GM21515 (cell line): ENCODE data around the gene SUPT20HL1.
"Not testable (repeated sequence)": the region's sequence is repeated elsewhere in the genome, so short reads cannot be mapped to it uniquely, and the experiment has no call there.

Experiments used
- ATAC-seq: cut with Tn5 transposase; IDR thresholded peaks from one replicate; pipeline ENCODE4 v1.9.1; 2021; ENCODE audit not compliant: unreplicated experiment

SUPT20HL1 gene

GRCh38 chrX:24360272-24360671 lies at the start of gene SUPT20HL1:
SUPT20HL1 (plus strand) TSS chrX:24360639; CDS start chrX:24362761, 2,122 bp downstream.
- no peak for ATAC-seq

- ATAC-seq, result not testable (repeated sequence)
These were observed 49.5 kb upstream of the SUPT20HL1 start for GRCh38 chrX:24310916-24311315.

GRCh38 chrX:24311507-24312248 lies 48.8 kb upstream of the SUPT20HL1 start:
- ATAC-seq, result not testable (repeated sequence)

GRCh38 chrX:24312249-24312607 lies 48.2 kb upstream of the SUPT20HL1 start:
- ATAC-seq, result not testable (repeated sequence)

DNA sequence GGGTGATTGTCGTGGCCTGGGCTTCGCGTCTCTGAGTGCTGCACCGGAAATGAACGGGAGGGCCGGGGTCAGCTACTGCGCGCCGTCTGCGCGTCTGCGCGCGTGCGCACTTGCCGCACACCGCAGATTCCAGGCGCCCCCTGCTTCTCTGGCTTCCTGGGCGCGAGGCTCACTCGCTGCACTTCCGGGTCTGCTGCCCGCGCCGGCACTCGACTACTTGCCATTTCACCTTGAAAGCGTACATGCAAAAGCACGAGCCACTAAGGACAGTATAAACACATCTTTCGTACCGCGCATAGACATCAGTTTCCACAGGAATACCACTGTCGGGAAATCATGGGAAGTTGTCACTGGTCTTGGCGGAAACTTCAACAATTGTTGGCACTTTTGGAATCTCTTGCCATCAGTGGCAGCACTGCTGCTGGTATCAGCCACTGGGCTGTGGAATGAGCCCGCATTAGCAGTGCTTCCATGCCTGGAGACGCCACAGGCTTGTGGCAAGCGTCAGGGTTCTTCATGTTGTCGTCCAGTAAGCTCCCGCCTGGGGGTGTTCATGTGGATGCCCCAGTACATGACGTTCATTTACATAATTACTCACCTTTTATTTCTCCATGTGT lies 46.3 kb upstream of the SUPT20HL1 start, which contains the start of gene SUPT20HL2:
SUPT20HL2 (minus strand) TSS at position 51 of the 617 bp plus-strand sequence. CDS start 754 bp downstream, outside the sequence.
- ATAC-seq, result no peak

GRCh38 chrX:24316111-24316510 lies 44.3 kb upstream of the SUPT20HL1 start:
- no peak for ATAC-seq

DNA sequence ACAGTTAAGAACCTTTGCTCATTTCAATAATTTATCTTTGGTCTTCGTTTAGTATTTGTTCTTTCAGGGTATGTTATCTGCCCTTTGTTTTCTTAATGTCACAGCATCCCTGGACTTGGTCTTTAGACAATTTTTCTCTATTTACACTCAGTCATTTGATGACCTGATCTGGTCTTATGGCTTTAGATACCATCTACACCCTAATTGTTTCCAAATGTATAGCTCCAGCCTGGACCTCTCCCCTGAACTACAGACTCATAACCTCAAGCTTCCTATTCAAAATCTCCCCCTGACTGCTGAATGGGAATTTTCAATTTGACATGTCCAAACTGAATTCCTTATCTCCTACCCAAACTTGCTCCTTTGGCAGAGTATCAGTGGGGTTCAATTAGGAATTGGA lies 42.9 kb upstream of the SUPT20HL1 start:
- ATAC-seq, result no peak

- no peak for ATAC-seq
These were observed 38.6 kb upstream of the SUPT20HL1 start for GRCh38 chrX:24321741-24322395.

DNA sequence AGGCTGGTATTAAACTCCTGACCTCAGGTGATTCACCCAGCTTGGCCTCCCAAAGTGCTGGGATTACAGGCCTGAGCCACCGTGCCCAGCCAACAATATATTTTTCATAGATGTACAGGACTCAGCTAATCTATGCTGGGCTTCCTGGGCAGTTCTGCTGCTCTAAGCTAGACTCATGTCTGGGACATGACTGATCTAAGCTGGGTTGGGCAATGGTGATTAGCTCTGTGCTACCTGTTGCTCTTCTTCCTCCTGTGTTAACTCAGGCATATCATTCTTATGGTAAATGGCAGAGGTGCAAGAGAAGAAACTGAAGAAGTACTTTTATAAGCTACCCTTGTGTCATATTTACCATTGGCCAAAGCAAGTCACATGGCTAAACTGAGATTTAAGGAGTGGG lies 35.2 kb upstream of the SUPT20HL1 start:
- ATAC-seq, result no peak

GRCh38 chrX:24332878-24333277 lies 27.6 kb upstream of the SUPT20HL1 start:
- ATAC-seq, result no peak

DNA sequence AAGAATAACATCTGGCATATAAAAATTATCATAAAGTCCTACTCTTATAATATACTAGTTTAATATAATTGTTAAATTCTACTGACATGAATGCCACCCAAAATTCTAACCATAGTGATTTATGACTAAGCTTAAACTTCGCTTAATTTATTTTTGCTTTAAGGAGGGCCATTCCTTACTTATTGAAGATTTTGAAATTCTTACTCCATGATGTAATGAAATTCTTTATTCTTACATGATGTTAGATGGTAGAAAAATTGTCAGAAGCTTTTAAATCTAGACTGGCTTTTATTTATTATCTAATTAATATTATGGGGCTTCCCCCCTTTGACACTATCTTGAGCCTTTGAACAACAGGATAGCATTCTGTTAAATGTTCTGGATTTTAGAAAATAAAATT lies 27.1 kb upstream of the SUPT20HL1 start:
- ATAC-seq, result no peak

DNA sequence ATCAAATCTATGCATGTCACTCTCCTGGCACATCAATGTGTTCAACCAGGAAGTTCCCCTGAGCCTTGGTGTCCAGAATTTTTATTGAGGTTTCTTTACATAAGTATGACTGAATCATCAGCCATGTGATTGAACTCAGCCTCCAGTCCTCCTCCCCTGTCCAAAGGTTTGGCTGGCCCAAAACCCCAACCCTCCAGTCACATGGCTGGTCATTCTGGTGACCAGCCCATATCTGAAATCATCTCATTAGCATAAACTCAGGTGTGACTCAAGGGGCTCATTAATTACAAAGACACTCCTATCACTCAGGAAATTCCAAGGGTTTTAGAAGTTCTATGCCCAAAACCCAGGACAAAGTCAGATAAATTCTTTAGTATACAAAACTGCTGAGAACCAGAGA lies 26.0 kb upstream of the SUPT20HL1 start:
- ATAC-seq, result no peak

DNA sequence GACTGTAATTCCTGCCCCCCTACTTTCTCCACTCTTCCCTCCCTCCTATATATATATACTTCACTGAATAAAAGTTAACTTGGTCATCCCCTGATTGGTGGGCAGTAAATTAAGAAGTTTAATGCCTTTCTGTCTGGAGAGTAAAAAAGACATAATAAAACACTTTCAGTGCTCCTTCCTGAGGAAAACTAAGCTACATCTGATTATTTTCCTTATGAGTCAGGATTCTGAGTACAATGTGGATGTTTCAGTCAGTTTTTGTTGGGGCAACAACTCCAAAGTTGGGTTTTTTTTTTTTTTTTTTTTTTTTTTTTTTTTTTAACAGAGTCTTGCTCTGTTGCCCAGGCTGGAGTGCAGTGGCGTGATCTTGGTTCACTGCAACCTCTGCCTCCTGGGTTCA lies 24.6 kb upstream of the SUPT20HL1 start:
- no peak for ATAC-seq

DNA sequence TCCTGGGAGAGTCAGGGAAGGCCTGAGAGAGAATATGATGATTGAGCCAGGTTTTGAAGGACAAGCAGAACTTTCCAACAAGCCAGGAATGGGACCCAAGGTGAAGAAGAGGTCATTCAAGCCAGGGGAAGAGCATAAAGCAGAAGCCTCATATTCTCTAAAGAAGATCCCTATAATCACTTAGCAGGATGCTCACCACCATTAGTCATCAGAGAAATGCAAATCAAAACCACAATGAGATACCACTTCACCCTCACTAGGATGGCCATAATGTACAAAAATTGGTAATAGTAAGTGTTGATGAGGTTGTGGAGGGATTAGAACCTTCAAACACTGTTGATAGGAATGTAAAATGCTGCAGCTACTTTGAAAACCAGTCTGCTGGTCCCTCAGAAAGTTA lies 20.5 kb upstream of the SUPT20HL1 start:
- ATAC-seq, result no peak

DNA sequence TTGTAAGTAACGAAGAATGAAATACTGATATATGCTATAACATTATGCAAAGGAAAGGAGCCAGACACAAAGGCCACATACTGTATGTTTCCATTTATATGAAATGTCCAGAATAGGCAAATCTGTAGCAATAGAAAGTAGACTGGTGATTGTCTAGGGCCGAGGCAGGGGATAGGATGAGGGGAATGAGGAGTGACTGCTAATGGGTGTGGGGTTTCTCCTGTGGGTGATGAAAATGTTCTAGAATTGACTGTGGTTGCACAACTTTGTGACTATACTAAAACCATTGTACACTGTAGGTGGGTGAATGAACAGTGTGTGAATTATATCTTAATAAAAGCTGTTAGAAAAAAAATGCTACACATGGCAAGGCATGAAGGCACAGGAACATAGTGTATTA lies 19.9 kb upstream of the SUPT20HL1 start:
- ATAC-seq, result no peak

- ATAC-seq, result no peak
These were observed 18.6 kb upstream of the SUPT20HL1 start for GRCh38 chrX:24341795-24342194.

GRCh38 chrX:24343719-24344118 lies 16.7 kb upstream of the SUPT20HL1 start:
- peak; percentile 63 for ATAC-seq

DNA sequence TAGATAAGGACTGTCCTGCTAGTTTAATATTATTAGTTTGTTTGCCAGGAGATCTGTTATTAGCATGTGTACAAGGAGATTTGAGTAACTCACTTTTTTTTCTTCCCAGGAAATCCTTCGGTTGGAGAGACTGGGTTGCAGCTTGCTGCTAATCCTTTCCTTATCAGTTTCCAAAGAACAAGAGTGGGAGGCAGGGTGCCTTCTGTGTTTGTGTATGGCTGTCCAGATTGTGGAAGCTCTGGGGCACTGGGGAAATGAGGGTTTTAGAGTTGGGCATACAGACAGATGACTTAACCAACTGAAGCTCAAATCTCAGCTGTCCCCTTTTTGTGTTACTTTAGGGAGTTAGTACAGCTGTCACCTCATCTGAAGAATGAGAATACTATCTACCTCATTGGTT lies 12.6 kb upstream of the SUPT20HL1 start:
- no peak for ATAC-seq

DNA sequence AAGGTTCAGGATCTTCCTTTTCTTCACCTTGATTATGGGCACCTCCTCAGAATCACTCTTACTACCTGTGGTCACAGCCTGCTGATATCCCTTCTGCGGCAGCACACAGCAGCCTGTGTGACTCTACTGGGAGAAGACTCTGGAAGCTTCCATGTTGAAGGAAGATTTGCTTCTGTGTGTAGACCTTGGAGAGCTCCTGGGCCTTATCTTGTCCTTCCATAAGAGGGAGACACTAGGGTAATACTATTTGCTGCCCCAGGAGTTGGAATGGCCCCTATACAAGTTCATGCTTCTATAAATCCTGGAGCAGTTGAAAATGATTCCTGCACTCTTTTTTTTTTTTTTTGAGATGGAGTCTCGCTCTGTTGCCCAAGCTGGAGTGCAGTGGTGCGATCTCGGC lies 10.2 kb upstream of the SUPT20HL1 start:
- no peak for ATAC-seq

DNA sequence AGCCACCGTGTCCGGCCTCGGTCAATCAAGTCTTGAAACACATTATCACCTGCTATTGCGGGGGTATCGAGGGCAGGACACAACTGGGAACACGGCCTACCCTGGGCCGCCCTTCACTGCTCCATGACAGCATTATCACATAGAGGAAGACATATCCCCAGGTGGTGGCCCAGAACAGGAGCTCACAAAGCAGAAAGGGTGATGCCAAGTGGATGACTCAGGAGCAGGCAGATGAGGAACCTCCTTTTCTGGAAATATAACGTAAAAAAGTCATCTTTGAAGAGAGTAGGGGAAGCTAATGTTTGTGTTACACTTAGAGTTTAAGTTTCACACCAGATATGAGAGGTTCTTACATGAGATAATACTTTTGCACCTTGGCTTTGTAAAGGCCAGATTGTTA lies 5.3 kb upstream of the SUPT20HL1 start:
- ATAC-seq, result no peak

- no peak for ATAC-seq
These were observed 3.3 kb upstream of the SUPT20HL1 start for GRCh38 chrX:24357106-24357505.

DNA sequence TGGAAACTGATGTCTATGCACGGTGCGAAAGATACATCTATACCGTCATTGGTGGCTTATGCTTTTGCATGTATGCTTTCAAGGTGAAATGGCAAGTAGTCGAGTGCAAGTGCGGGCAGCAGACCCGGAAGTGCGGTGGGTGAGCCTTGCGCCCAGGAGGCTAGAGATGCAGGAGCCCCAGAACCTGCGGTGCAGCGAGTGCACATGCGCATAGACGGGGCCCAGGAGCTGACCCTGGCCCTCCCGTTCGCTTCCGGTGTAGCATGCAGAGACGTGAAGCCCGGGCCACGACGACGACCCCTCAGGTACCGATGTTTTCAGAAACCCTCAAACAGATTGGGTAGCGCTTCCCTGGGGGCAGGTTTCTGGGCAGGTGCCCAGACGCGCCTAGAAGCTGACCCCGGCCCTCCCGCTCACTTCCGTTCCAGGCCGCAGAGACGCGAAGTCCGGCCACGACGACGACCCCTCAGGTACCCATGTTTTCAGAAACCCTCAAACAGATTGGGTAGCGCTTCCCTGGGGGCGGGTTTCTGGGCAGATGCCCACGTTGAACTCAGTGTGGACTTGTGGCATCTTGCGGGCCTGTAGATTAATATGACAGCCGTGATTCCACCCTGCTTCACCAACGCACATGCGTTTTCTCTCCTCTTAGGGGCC lies 1.8 kb downstream of the SUPT20HL1 start:
- ATAC-seq, result not testable (repeated sequence)
